Measurements from ENCODE around the gene MED29.
A peak's percentile ranks its signal among the peaks of the same experiment; 100 is the strongest.

The MED29 gene

GRCh38 chr19:39399668-39400050, 8.5 kb downstream of the MED29 start:
- no peak for DNase-seq

GRCh38 chr19:39400061-39400460, 8.9 kb downstream of the MED29 start:
- no peak for DNase-seq

GRCh38 chr19:39401070-39401548, 9.9 kb downstream of the MED29 start:
- DNase-seq = no peak

- DNase-seq = peak; percentile 45
Measured at GRCh38 chr19:39401549-39402345, 10.6 kb downstream of the MED29 start.

- DNase-seq = peak; percentile 92
Measured at GRCh38 chr19:39402346-39403300, 11.4 kb downstream of the MED29 start.

GRCh38 chr19:39403331-39404312, 12.4 kb downstream of the MED29 start:
- peak; percentile 100 for DNase-seq

- DNase-seq = no peak
Measured at GRCh38 chr19:39405261-39405957, 14.2 kb downstream of the MED29 start.

- no peak for DNase-seq
Measured at GRCh38 chr19:39405958-39406655, 14.9 kb downstream of the MED29 start.

- peak; percentile 84 for DNase-seq
Measured at GRCh38 chr19:39406656-39407409, 15.7 kb downstream of the MED29 start, which contains the start of gene ZFP36. Gene ZFP36, plus strand, starts transcription at chr19:39406847. Its CDS starts 58 bp downstream, at chr19:39406905.

GRCh38 chr19:39407410-39407659, 16.2 kb downstream of the MED29 start:
- DNase-seq = no peak

GRCh38 chr19:39407660-39408391, 16.6 kb downstream of the MED29 start:
- DNase-seq = no peak

GRCh38 chr19:39408392-39409207, 17.4 kb downstream of the MED29 start:
- no peak for DNase-seq

GRCh38 chr19:39409208-39410016, 18.2 kb downstream of the MED29 start:
- peak; percentile 81 for DNase-seq

- DNase-seq = peak; percentile 69
Measured at GRCh38 chr19:39410017-39410830, 19.0 kb downstream of the MED29 start.

- DNase-seq = no peak
Measured at GRCh38 chr19:39410831-39411080, 19.6 kb downstream of the MED29 start.

GRCh38 chr19:39411081-39411831, 20.1 kb downstream of the MED29 start:
- no peak for DNase-seq

GRCh38 chr19:39411832-39412099, 20.6 kb downstream of the MED29 start:
- peak; percentile 92 for DNase-seq

Measured in fibroblast of skin of scalp (primary cell).